A549 (cell line): Measurements from ENCODE around the gene ZNF578. TPM values are rescaled to one million over a fixed set of nuclear protein-coding genes. Genes with fewer than 3 reads are reported as not detected.
A peak's percentile ranks its signal among the peaks of the same experiment; 100 is the strongest.

Experiments
- ATAC-seq, 2 experiments: fragments of 200-7000 bp in 1 of 2; fragments of >200 bp in 1 of 2; cut with Nextera tagmentation in 1 of 2; cut with Tn5 transposase in 1 of 2; 3 replicates each; pipeline versions ENCODE4 v1.8.0 to v1.9.1; 2018 to 2020; ENCODE audit warnings: mild to moderate bottlenecking in 1 of 2, moderate library complexity in 1 of 2
- CTCF ChIA-PET: fragments of 300-600 bp; sonication (Branson Sonifier 250); formaldehyde crosslinking; extraction: SDS; loops from one replicate; lab custom pipeline; 2021; ENCODE audit warnings: antibody characterized with exemption, inconsistent platforms; lab: Yijun Ruan, JAX
- POLR2A ChIA-PET: fragments of 350-600 bp; formaldehyde crosslinking; extraction: SDS; loops from one replicate; lab custom pipeline; 2021; ENCODE audit warnings: antibody characterized with exemption, inconsistent platforms; lab: Yijun Ruan, JAX
- DNase-seq, 2 experiments: peaks; one replicate each; pipeline versions ENCODE4 v3.0.0 to v3.0.0-alpha.2; 2011 to 2016; ENCODE audit warnings: low read depth in 1 of 2, low spot score in 1 of 2
- FAIRE-seq: peaks from 2 replicates; lab custom pipeline; 2011; peaks lifted over from hg19 to GRCh38; lab: Jason Lieb, UNC
- H3K27ac ChIP-seq, 2 experiments: fragments of >200 bp; sonication (Bioruptor Twin); formaldehyde crosslinking; 3 replicates each; pipeline ENCODE4 v1.5.1; 2016 to 2017
- H3K4me1 ChIP-seq: fragments of >200 bp; sonication (Bioruptor Twin); formaldehyde crosslinking; 3 replicates; pipeline ENCODE4 v1.6.1; 2016
- H3K4me2 ChIP-seq: fragments of >200 bp; sonication (Bioruptor Twin); formaldehyde crosslinking; 3 replicates; pipeline ENCODE4 v1.6.1; 2016
- H3K4me3 ChIP-seq: fragments of >200 bp; sonication (Bioruptor Twin); formaldehyde crosslinking; 3 replicates; pipeline ENCODE4 v1.5.1; 2016
- H3K9me3 ChIP-seq: fragments of >200 bp; sonication (Bioruptor Twin); formaldehyde crosslinking; 3 replicates; pipeline ENCODE4 v1.6.1; 2016
- ATOH8 ChIP-seq: fragments of 250-450 bp; sonication (Bioruptor Pico); IDR thresholded peaks from 2 replicates; pipeline ENCODE4 v1.5.0; 2020; ENCODE audit warnings: low read depth, mild to moderate bottlenecking, moderate library complexity
- CBX2 ChIP-seq: fragments of 200-600 bp; sonication (generic); IDR thresholded peaks from 2 replicates; pipeline ENCODE4 v1.6.1; 2016; ENCODE audit warnings: low read depth, mild to moderate bottlenecking, borderline replicate concordance
- CEBPB ChIP-seq, 2 experiments: fragments of >200 bp in 1 of 2; sonication (Bioruptor Twin) in 1 of 2; formaldehyde crosslinking in 1 of 2; IDR thresholded peaks; 2 replicates each; pipeline ENCODE4 v1.6.1; 2012 to 2016
- CHD2 ChIP-seq: fragments of 150-350 bp; IDR thresholded peaks from 2 replicates; pipeline ENCODE4 v1.6.1; 2014; ENCODE audit warnings: low read length; ENCODE audit not compliant: partially characterized antibody
- CTCF ChIP-seq: fragments of >200 bp; sonication (Bioruptor Twin); formaldehyde crosslinking; IDR thresholded peaks from 3 replicates; pipeline ENCODE4 v1.5.1; 2016
- E2F6 ChIP-seq: IDR thresholded peaks from 2 replicates; pipeline ENCODE4 v1.6.1; 2012; ENCODE audit warnings: low read depth, borderline replicate concordance
- EHF ChIP-seq: fragments of 250-450 bp; sonication (Bioruptor Pico); IDR thresholded peaks from 2 replicates; pipeline ENCODE4 v1.5.0; 2020; ENCODE audit warnings: mild to moderate bottlenecking
- EP300 ChIP-seq, 2 experiments: fragments of >200 bp; sonication (Bioruptor Twin); formaldehyde crosslinking; IDR thresholded peaks; 2 replicates in 1 of 2; 3 replicates in 1 of 2; pipeline ENCODE4 v1.6.1; 2016 to 2017
- ESRRA ChIP-seq: fragments of 150-350 bp; IDR thresholded peaks from 2 replicates; pipeline ENCODE4 v1.6.1; 2014; ENCODE audit warnings: mild to moderate bottlenecking, low read length, borderline replicate concordance
- FOSL2 ChIP-seq, 2 experiments: fragments of 450-650 bp in 1 of 2; fragments of >200 bp in 1 of 2; sonication (Bioruptor Twin) in 1 of 2; formaldehyde crosslinking; IDR thresholded peaks; 2 replicates each; pipeline versions ENCODE4 v1.5.0 to v1.6.1; 2016 to 2020; ENCODE audit warnings: mild to moderate bottlenecking in 1 of 2, moderate library complexity in 1 of 2
- FOXS1 ChIP-seq: fragments of 250-450 bp; sonication (Bioruptor Pico); IDR thresholded peaks from 2 replicates; pipeline ENCODE4 v1.5.0; 2020; ENCODE audit warnings: mild to moderate bottlenecking, moderate library complexity
- GATA3 ChIP-seq: IDR thresholded peaks from 2 replicates; pipeline ENCODE4 v1.6.1; 2012; ENCODE audit warnings: borderline replicate concordance
- HDAC2 ChIP-seq: fragments of 200-600 bp; sonication (generic); IDR thresholded peaks from 2 replicates; pipeline ENCODE4 v1.6.1; 2016
- HES2 ChIP-seq: fragments of >200 bp; sonication (Bioruptor Twin); formaldehyde crosslinking; IDR thresholded peaks from 2 replicates; pipeline ENCODE4 v1.6.1; 2016
- HEYL ChIP-seq: fragments of 250-450 bp; sonication (Bioruptor Pico); IDR thresholded peaks from 2 replicates; pipeline ENCODE4 v1.8.0; 2021; ENCODE audit warnings: mild to moderate bottlenecking, moderate library complexity
- KDM1A ChIP-seq: fragments of 200-600 bp; sonication (generic); IDR thresholded peaks from 2 replicates; pipeline ENCODE4 v1.6.1; 2016; ENCODE audit warnings: low read depth, mild to moderate bottlenecking
- KDM5A ChIP-seq: fragments of 200-600 bp; sonication (generic); IDR thresholded peaks from 2 replicates; pipeline ENCODE4 v1.6.1; 2016; ENCODE audit warnings: antibody characterized with exemption, mild to moderate bottlenecking
- MAFK ChIP-seq: fragments of 450-650 bp; IDR thresholded peaks from 2 replicates; pipeline ENCODE4 v1.6.1; 2014; ENCODE audit not compliant: partially characterized antibody
- MAX ChIP-seq: IDR thresholded peaks from 2 replicates; pipeline ENCODE4 v1.6.1; 2012
- NPAS2 ChIP-seq: fragments of 250-450 bp; sonication (Bioruptor Pico); IDR thresholded peaks from 2 replicates; pipeline ENCODE4 v1.8.0; 2022; ENCODE audit warnings: mild to moderate bottlenecking, moderate library complexity, borderline replicate concordance
- PBX3 ChIP-seq: IDR thresholded peaks from 2 replicates; pipeline ENCODE4 v1.6.1; 2012
- POLR2A ChIP-seq: IDR thresholded peaks from 2 replicates; pipeline ENCODE4 v1.6.1; 2012; ENCODE audit warnings: mild to moderate bottlenecking, low read length
- RCOR1 ChIP-seq: fragments of 150-350 bp; IDR thresholded peaks from 2 replicates; pipeline ENCODE4 v1.6.1; 2014; ENCODE audit warnings: antibody characterized with exemption, low read length, low read depth
- REST ChIP-seq: fragments of 200-600 bp; sonication (generic); IDR thresholded peaks from 2 replicates; pipeline ENCODE4 v1.6.1; 2016; ENCODE audit warnings: antibody characterized with exemption, mild to moderate bottlenecking, moderate library complexity
- SMC3 ChIP-seq: fragments of >200 bp; sonication (Bioruptor Twin); formaldehyde crosslinking; IDR thresholded peaks from 3 replicates; pipeline ENCODE4 v1.6.1; 2018; ENCODE audit warnings: inconsistent platforms
- TP53 ChIP-seq: fragments of 250-450 bp; sonication (Bioruptor Pico); IDR thresholded peaks from 2 replicates; pipeline ENCODE4 v1.5.0; 2021; ENCODE audit warnings: mild to moderate bottlenecking, moderate library complexity
- ZC3H11A ChIP-seq: fragments of 450-650 bp; IDR thresholded peaks from 2 replicates; pipeline ENCODE4 v1.6.1; 2014; ENCODE audit warnings: antibody characterized with exemption, mild to moderate bottlenecking
- ZSCAN20 ChIP-seq: fragments of 250-450 bp; sonication (Bioruptor Pico); IDR thresholded peaks from 2 replicates; pipeline ENCODE4 v1.8.0; 2022; ENCODE audit warnings: mild to moderate bottlenecking, moderate library complexity
- WGBS: methylation state at CpG from one replicate; pipeline ENCODE4 v1.1.6; 2017; ENCODE audit errors: missing lambda C conversion rate; 5-methylcytosine and 5-hydroxymethylcytosine counted together
- polyA plus RNA-seq, 4 experiments: library from polyadenylated mRNA; depleted of rRNA in 3 of 4; stranded (reverse); fragments of >200 nt; fragmentation: RNase III in 1 of 4; extraction: RNeasy Plus Mini Kit Qiagen cat#74134 plus additional on column Dnase treatment in 1 of 4; gene quantifications; 2 replicates in 3 of 4; 3 replicates in 1 of 4; pipeline ENCODE4 v1.2.3, GENCODE V29; 2011 to 2017

The ZNF578 gene
- polyA plus RNA-seq, 2 of the 4 experiments (the other 2 are of a cell fraction): not detected

- 13% methylated on average over 3 of the region's 3 CpGs for WGBS
- CTCF ChIA-PET: no interaction called here
- no peak overlapping the region for H3K4me3 ChIP-seq
- H3K9me3 ChIP-seq: peaks cover 89% of the 10 kb centered on the region
- no peaks in the 10 kb centered on the region for H3K4me1 ChIP-seq
- H3K27ac ChIP-seq: no peak overlapping the region
- no peak for TF ChIP-seq KDM1A
- no peak for TF ChIP-seq HDAC2
- TF ChIP-seq RCOR1: no peak
- no peak for TF ChIP-seq CBX2
- no peak for TF ChIP-seq PBX3
- no peak for TF ChIP-seq MAX
- TF ChIP-seq KDM5A: no peak
- no peak for TF ChIP-seq ESRRA
- no peak for TF ChIP-seq ZC3H11A
- no peak for TF ChIP-seq EP300 (IDR thresholded peaks at IDR 0.05)
- no peak for TF ChIP-seq CTCF
- no peak; the same call in 1 of the 2 replicates for TF ChIP-seq GATA3
- TF ChIP-seq POLR2A: no peak
- no peak for TF ChIP-seq NPAS2
- no peak for TF ChIP-seq HEYL (CRISPR knock-in tag)
- TF ChIP-seq ZSCAN20 (CRISPR knock-in tag): no peak
- TF ChIP-seq TP53 (CRISPR knock-in tag): no peak
- TF ChIP-seq ATOH8: no peak
- TF ChIP-seq, all 56 proteins: peak for 0
- ATAC-seq: no peak
- H3K4me2 ChIP-seq: no peak overlapping the region
- POLR2A ChIA-PET: no interaction called here
- DNase-seq: no peak
- FAIRE-seq: peak; percentile 46
Observed at GRCh38 chr19:52473655-52474350, 20.4 kb downstream of the ZNF578 start.

- H3K9me3 ChIP-seq: peaks cover 88% of the 10 kb centered on the region
- WGBS: 27% methylated on average over 7 of the region's 7 CpGs
Observed at GRCh38 chr19:52474351-52475127, 21.2 kb downstream of the ZNF578 start.

More at GRCh38 chr19:52474351-52475127, 21.2 kb downstream of the ZNF578 start:
- CTCF ChIA-PET: interaction anchor here (0.6 kb wide), 1 partner anchor 78 kb away, joined by 3 read pairs; no protein-coding TSS in a partner anchor
- Histone ChIP-seq H3K4me2 (no peak overlapping the region), H3K4me1 (no peaks in the 10 kb centered on the region), H3K27ac (no peak overlapping the region), H3K4me3 (no peak overlapping the region)
- POLR2A ChIA-PET: no interaction called here
- DNase-seq (no peak), ATAC-seq (no peak), FAIRE-seq (peak; percentile 89)
- TF ChIP-seq CEBPB (IDR thresholded peaks at IDR 0.05): no peak
- no peak for TF ChIP-seq EP300 (IDR thresholded peaks at IDR 0.05)
- no peak; the same call in 1 of the 2 replicates for TF ChIP-seq GATA3
- TF ChIP-seq E2F6: no peak
- TF ChIP-seq NPAS2: no peak
- TF ChIP-seq HES2: no peak
- no peak for TF ChIP-seq REST
- TF ChIP-seq CHD2: no peak
- no peak for TF ChIP-seq MAFK
- no peak for TF ChIP-seq KDM5A
- no peak for TF ChIP-seq SMC3
- TF ChIP-seq FOXS1 (CRISPR knock-in tag): no peak
- no peak for TF ChIP-seq POLR2A
- TF ChIP-seq EHF: no peak
- TF ChIP-seq FOSL2 (IDR thresholded peaks at IDR 0.05): no peak
- no peak for TF ChIP-seq FOSL2 (CRISPR knock-in tag; IDR thresholded peaks at IDR 0.05)
